Panc1 (cell line): ENCODE data around the gene ITGA8.

Experiments used
- SIN3A ChIP-seq: IDR thresholded peaks from 2 replicates; pipeline ENCODE4 v1.6.1; 2012; ENCODE audit warnings: low read depth, mild to moderate bottlenecking, low read length, moderate library complexity, borderline replicate concordance; ENCODE audit not compliant: insufficient read depth
- TF ChIP-seq, protein P1 (sequence below): fragments of 450-650 bp; IDR thresholded peaks from 2 replicates; pipeline ENCODE4 v1.5.1; 2017; ENCODE audit warnings: mild to moderate bottlenecking

DNA sequence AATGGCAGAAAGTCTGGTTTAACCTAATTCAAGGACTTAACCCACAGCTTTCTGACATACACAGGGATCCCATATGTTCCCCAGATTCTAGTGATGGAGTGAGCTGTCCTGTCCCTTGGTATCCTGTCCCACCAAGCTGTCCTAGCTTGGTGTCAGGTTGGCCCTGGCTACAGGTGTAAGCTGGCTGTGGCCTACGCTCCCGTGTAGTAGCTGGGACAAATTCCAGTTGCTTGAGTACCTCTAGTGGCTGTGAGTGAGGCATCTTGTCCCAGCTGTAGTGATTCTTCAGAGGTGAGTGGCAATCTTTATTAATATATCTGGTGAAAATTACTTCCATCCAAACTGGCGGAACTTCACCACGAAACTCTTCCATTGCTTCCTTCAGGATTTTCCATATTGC is 243.4 kb downstream of the ITGA8 start:
- no peak for TF ChIP-seq SIN3A
- TF ChIP-seq, protein P1, sequence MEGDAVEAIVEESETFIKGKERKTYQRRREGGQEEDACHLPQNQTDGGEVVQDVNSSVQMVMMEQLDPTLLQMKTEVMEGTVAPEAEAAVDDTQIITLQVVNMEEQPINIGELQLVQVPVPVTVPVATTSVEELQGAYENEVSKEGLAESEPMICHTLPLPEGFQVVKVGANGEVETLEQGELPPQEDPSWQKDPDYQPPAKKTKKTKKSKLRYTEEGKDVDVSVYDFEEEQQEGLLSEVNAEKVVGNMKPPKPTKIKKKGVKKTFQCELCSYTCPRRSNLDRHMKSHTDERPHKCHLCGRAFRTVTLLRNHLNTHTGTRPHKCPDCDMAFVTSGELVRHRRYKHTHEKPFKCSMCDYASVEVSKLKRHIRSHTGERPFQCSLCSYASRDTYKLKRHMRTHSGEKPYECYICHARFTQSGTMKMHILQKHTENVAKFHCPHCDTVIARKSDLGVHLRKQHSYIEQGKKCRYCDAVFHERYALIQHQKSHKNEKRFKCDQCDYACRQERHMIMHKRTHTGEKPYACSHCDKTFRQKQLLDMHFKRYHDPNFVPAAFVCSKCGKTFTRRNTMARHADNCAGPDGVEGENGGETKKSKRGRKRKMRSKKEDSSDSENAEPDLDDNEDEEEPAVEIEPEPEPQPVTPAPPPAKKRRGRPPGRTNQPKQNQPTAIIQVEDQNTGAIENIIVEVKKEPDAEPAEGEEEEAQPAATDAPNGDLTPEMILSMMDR, result no peak
